HG02798 (cell line): ENCODE data around the gene GRK2.

Experiments used
- ATAC-seq: cut with Tn5 transposase; IDR thresholded peaks from one replicate; pipeline ENCODE4 v1.9.1; 2021; ENCODE audit warnings: mild to moderate bottlenecking; ENCODE audit not compliant: unreplicated experiment, poor library complexity

GRK2 gene

GRCh38 chr11:67292671-67293070 lies 26.4 kb downstream of the GRK2 start:
- no peak for ATAC-seq

- ATAC-seq = no peak
Measured at GRCh38 chr11:67293090-67293489, 26.8 kb downstream of the GRK2 start.

- ATAC-seq = no peak
Measured at GRCh38 chr11:67295846-67296245, 29.6 kb downstream of the GRK2 start.

- ATAC-seq = no peak
Measured at GRCh38 chr11:67298786-67299185, 32.5 kb downstream of the GRK2 start.

GRCh38 chr11:67299471-67300191 lies 33.4 kb downstream of the GRK2 start:
- no peak for ATAC-seq

- ATAC-seq = no peak
Measured at GRCh38 chr11:67300256-67300755, 34.0 kb downstream of the GRK2 start.

- no peak for ATAC-seq
Measured at GRCh38 chr11:67300756-67301312, 34.6 kb downstream of the GRK2 start.

GRCh38 chr11:67301313-67301921 lies 35.1 kb downstream of the GRK2 start:
- no peak for ATAC-seq

GRCh38 chr11:67301951-67302516 lies 35.8 kb downstream of the GRK2 start:
- ATAC-seq = no peak

GRCh38 chr11:67302571-67303131 lies 36.4 kb downstream of the GRK2 start:
- ATAC-seq = no peak

GRCh38 chr11:67303132-67303834 lies 37.0 kb downstream of the GRK2 start, which contains the start of gene SSH3:
SSH3 (plus strand) TSS chr11:67303530; CDS start chr11:67303626, 96 bp downstream.
- no peak for ATAC-seq

- no peak for ATAC-seq
Measured at GRCh38 chr11:67303835-67304411, 37.6 kb downstream of the GRK2 start.

- no peak for ATAC-seq
Measured at GRCh38 chr11:67304511-67305113, 38.3 kb downstream of the GRK2 start.

GRCh38 chr11:67306769-67307544 lies 40.7 kb downstream of the GRK2 start:
- no peak for ATAC-seq

GRCh38 chr11:67307545-67308001 lies 41.3 kb downstream of the GRK2 start:
- no peak for ATAC-seq

GRCh38 chr11:67308031-67308866 lies 42.0 kb downstream of the GRK2 start:
- no peak for ATAC-seq

- no peak for ATAC-seq
Measured at GRCh38 chr11:67309166-67309565, 42.9 kb downstream of the GRK2 start.

GRCh38 chr11:67309661-67310061 lies 43.4 kb downstream of the GRK2 start:
- no peak for ATAC-seq
